Endothelial cell of umbilical vein (primary cell): ENCODE data around the gene DTD1. TPM values are rescaled to one million over a fixed set of nuclear protein-coding genes. Genes with fewer than 3 reads are reported as not detected.

ENCODE experiments used
- BruUV-seq: library from RNA; stranded (reverse); fragments of 400-500 nt; replicated peaks from 2 replicates; lab custom pipeline; 2021; lab: Mats Ljungman, UMichigan
- CTCF ChIA-PET: fragments of 300-600, 350-600 bp; sonication (Branson Sonifier 250); formaldehyde crosslinking; loops from one replicate; lab custom pipeline; 2021; ENCODE audit warnings: antibody characterized with exemption, inconsistent platforms; lab: Charles Lee
- POLR2A ChIA-PET: fragments of 300-600, 350-600 bp; sonication (Branson Sonifier 250); formaldehyde crosslinking; loops from one replicate; lab custom pipeline; 2021; ENCODE audit warnings: antibody characterized with exemption, inconsistent platforms; lab: Charles Lee
- DNase-seq: peaks from one replicate; pipeline ENCODE4 v3.0.0-alpha.2; 2011; ENCODE audit warnings: low read depth, low spot score
- FAIRE-seq: peaks from 2 replicates; lab custom pipeline; 2011; peaks lifted over from hg19 to GRCh38; lab: Jason Lieb, UNC
- H2AFZ ChIP-seq: 2 replicates; pipeline ENCODE4 v1.6.0; 2012; ENCODE audit warnings: low read depth, low read length, control low read depth, inconsistent platforms
- H3K27ac ChIP-seq: 2 replicates; pipeline ENCODE4 v1.5.1; 2011; ENCODE audit warnings: low read depth, mild to moderate bottlenecking, control low read depth, low read length, moderate library complexity; ENCODE audit not compliant: insufficient read depth
- H3K27me3 ChIP-seq, 2 experiments: 2 replicates each; pipeline versions ENCODE4 v1.6.0 to v1.6.1; 2011; ENCODE audit warnings: low read length in 2 of 2, mixed read lengths in 1 of 2; ENCODE audit not compliant: control insufficient read depth in 2 of 2, insufficient read depth in 2 of 2
- H3K36me3 ChIP-seq, 2 experiments: 2 replicates in 1 of 2; 3 replicates in 1 of 2; pipeline ENCODE4 v1.5.1; 2011; ENCODE audit warnings: low read length in 2 of 2, mild to moderate bottlenecking in 1 of 2, moderate library complexity in 1 of 2; ENCODE audit not compliant: control insufficient read depth in 2 of 2, insufficient read depth in 2 of 2; ENCODE audit errors: extremely low read depth in 1 of 2
- H3K4me1 ChIP-seq: 3 replicates; pipeline ENCODE4 v1.5.1; 2011; ENCODE audit warnings: mild to moderate bottlenecking, low read length; ENCODE audit not compliant: control insufficient read depth, insufficient read depth; ENCODE audit errors: extremely low read depth
- H3K4me2 ChIP-seq: 2 replicates; pipeline ENCODE4 v1.6.1; 2011; ENCODE audit warnings: low read length, control low read depth, mixed read lengths; ENCODE audit not compliant: insufficient read depth
- H3K4me3 ChIP-seq, 3 experiments: fragments of 200-600 bp in 1 of 3; sonication (generic), shearing (Covaris generic) in 1 of 3; replicated peaks in 1 of 3; 2 replicates each; pipeline ENCODE4 v1.5.1; 2011 to 2016; ENCODE audit warnings: control low read depth in 3 of 3, low read length in 3 of 3, mild to moderate bottlenecking in 2 of 3, inconsistent platforms in 1 of 3, low read depth in 1 of 3, moderate library complexity in 1 of 3; ENCODE audit not compliant: insufficient read depth in 1 of 3
- H3K79me2 ChIP-seq: 2 replicates; pipeline ENCODE4 v1.6.0; 2012; ENCODE audit warnings: low read length, inconsistent platforms; ENCODE audit not compliant: control insufficient read depth, insufficient read depth
- H3K9ac ChIP-seq: replicated peaks from 2 replicates; pipeline ENCODE3; 2011; ENCODE audit warnings: low read length, control low read depth; ENCODE audit not compliant: insufficient read depth; ENCODE audit errors: extremely low read depth
- H3K9me1 ChIP-seq: replicated peaks from 3 replicates; pipeline ENCODE4 v1.6.0; 2011; ENCODE audit warnings: mild to moderate bottlenecking, low read length; ENCODE audit not compliant: control insufficient read depth, insufficient read depth; ENCODE audit errors: extremely low read depth
- H3K9me3 ChIP-seq: replicated peaks from 2 replicates; pipeline ENCODE4 v1.5.1; 2012; ENCODE audit warnings: low read length, inconsistent platforms; ENCODE audit not compliant: control insufficient read depth, insufficient read depth
- H4K20me1 ChIP-seq: replicated peaks from 2 replicates; pipeline ENCODE3; 2011; ENCODE audit warnings: mild to moderate bottlenecking, low read length; ENCODE audit not compliant: control insufficient read depth, insufficient read depth; ENCODE audit errors: extremely low read depth
- CTCF ChIP-seq, 2 donors: IDR thresholded peaks; 1 replicate in 1 of 2; 2 replicates in 1 of 2; pipeline ENCODE4 v1.5.1; 2011; ENCODE audit warnings: low read length in 2 of 2, mild to moderate bottlenecking in 2 of 2, moderate library complexity in 2 of 2, control low read depth in 1 of 2, inconsistent platforms in 1 of 2, low read depth in 1 of 2; ENCODE audit not compliant: insufficient read depth in 1 of 2; ENCODE audit errors: extremely low read depth in 1 of 2
- EZH2 ChIP-seq: IDR thresholded peaks from 2 replicates; pipeline ENCODE4 v1.6.1; 2012; ENCODE audit warnings: borderline replicate concordance, low read depth, mild to moderate bottlenecking, moderate library complexity, low read length, inconsistent platforms; ENCODE audit not compliant: severe bottlenecking
- FOS ChIP-seq: IDR thresholded peaks from 2 replicates; pipeline ENCODE4 v1.6.1; 2011; ENCODE audit warnings: mild to moderate bottlenecking, low read length, moderate library complexity, borderline replicate concordance; ENCODE audit not compliant: insufficient read depth
- GATA2 ChIP-seq: IDR thresholded peaks from 2 replicates; pipeline ENCODE4 v1.7.0; 2011; ENCODE audit warnings: low read depth, mild to moderate bottlenecking, moderate library complexity, mixed read lengths, low read length; ENCODE audit not compliant: insufficient read length, insufficient read depth
- JUN ChIP-seq: IDR thresholded peaks from 2 replicates; pipeline ENCODE4 v1.6.1; 2011; ENCODE audit warnings: borderline replicate concordance, low read depth; ENCODE audit not compliant: insufficient read length, insufficient read depth
- MAX ChIP-seq: IDR thresholded peaks from 2 replicates; pipeline ENCODE4 v1.6.1; 2011; ENCODE audit not compliant: insufficient read depth, insufficient read length
- MYC ChIP-seq: IDR thresholded peaks from one replicate; pipeline ENCODE4 v1.6.1; 2011; ENCODE audit warnings: mild to moderate bottlenecking, low read depth, low read length
- POLR2A ChIP-seq: IDR thresholded peaks from 2 replicates; pipeline ENCODE4 v1.6.1; 2012; ENCODE audit warnings: low read depth, mild to moderate bottlenecking, control low read depth, low read length
- POLR2AphosphoS5 ChIP-seq: IDR thresholded peaks from 2 replicates; pipeline ENCODE4 v1.6.1; 2012; ENCODE audit warnings: low read depth, mild to moderate bottlenecking, control low read depth, low read length, moderate library complexity; ENCODE audit not compliant: insufficient read depth
- dilution Hi-C: fragments of 300-500 bp; cut with MboI; formaldehyde crosslinking; loops from one replicate; pipeline ENCODE4 v1.15.0; 2019; ENCODE audit warnings: low sequenced_read_pairs; ENCODE audit not compliant: extremely low pct_ligation_motif_present
- intact Hi-C: fragments of 100-400 bp; cut with micrococcal nuclease; formaldehyde crosslinking; loops from one replicate; pipeline ENCODE4 v1.10.0; 2022
- polyA plus RNA-seq, 4 experiments: library from polyadenylated mRNA; depleted of rRNA in 3 of 4; stranded (reverse) in 3 of 4; unstranded in 1 of 4; fragments of >200 nt; gene quantifications; 2 replicates each; pipeline versions ENCODE4 v1.2.1 to v1.2.3, GENCODE V29; 2011 to 2012; ENCODE audit warnings: missing spikeins in 1 of 4
- total RNA-seq: library from RNA; stranded (reverse); gene quantifications from 2 replicates; pipeline ENCODE4 v1.2.3, GENCODE V29; 2021

Gene DTD1
- total and polyA plus RNA-seq, 2 donors (not counting 3 experiments of a cell fraction or from before 2014, with no cell fraction given): 48.2 to 50.8 TPM

- TF ChIP-seq POLR2A (no peak), GATA2 (no peak), EZH2 (no peak), JUN (no peak), MAX (no peak), MYC (no peak), CTCF (IDR thresholded peaks at IDR 0.05; ENCODE audit: extremely low read depth in 1 of 2, insufficient read depth in 1 of 2, low read depth in 1 of 2, low read length in 2 of 2) (no peak), POLR2AphosphoS5 (no peak), FOS (no peak)
- no peak overlapping the region for H3K4me3 ChIP-seq
- no peaks in the 10 kb centered on the region for H3K4me1 ChIP-seq
- BruUV-seq: no TSS peak
- no peaks in the 10 kb centered on the region for H3K36me3 ChIP-seq
- no peak overlapping the region for H3K4me2 ChIP-seq
- dilution Hi-C loops: no loop called here
- no peak overlapping the region for H3K27ac ChIP-seq
- no peaks in the 10 kb centered on the region for H3K79me2 ChIP-seq
- intact Hi-C loops: no loop called here
- H3K27me3 ChIP-seq: no peaks in the 10 kb centered on the region
- no peaks in the 10 kb centered on the region for H3K9me3 ChIP-seq
- H2AFZ ChIP-seq: no peak overlapping the region
- ChIA-PET POLR2A (no interaction called here), CTCF (no interaction called here)
- H3K9me1 ChIP-seq: no peaks in the 10 kb centered on the region
- peaks cover 4% of the 10 kb centered on the region for H4K20me1 ChIP-seq
- H3K9ac ChIP-seq: no peak overlapping the region
- DNase-seq (no peak), FAIRE-seq (no peak)
These were observed 125.0 kb downstream of the DTD1 start for GRCh38 chr20:18712882-18713281.
